Measurements from ENCODE around the gene ATRIP. TPM values are rescaled to one million over a fixed set of nuclear protein-coding genes. Genes with fewer than 3 reads are reported as not detected.

ATRIP gene
- total and polyA plus RNA-seq, 12 donors: 2.2 to 5.4 (median 3.8) TPM

DNA sequence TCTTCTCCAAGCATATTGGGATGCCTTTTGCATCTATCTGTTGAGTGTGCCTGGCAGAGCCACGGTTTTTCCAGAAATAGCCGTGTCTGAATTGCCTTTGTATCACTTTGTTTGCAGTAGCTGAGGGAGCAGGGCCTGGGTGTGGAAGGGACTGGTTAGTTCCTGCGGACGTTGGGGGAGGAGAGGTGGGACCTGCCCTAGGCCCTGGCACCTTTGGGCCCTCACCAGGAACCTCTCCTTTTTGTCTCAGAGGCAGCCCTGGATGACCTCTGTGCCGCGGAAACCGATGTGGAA lies 18.6 kb downstream of the ATRIP start:
- intact Hi-C loops (cut with DNase I): loop anchor here (1.0 to 10.0 kb wide), 11 partner anchors 37 to 220 kb away; partner anchors contain the start of genes SHISA5 (in 3 of the 10), COL7A1 (in 1 of the 10), NCKIPSD (in 1 of the 10) and SLC26A6 (in 1 of the 10)
- TF ChIP-seq, protein P1, sequence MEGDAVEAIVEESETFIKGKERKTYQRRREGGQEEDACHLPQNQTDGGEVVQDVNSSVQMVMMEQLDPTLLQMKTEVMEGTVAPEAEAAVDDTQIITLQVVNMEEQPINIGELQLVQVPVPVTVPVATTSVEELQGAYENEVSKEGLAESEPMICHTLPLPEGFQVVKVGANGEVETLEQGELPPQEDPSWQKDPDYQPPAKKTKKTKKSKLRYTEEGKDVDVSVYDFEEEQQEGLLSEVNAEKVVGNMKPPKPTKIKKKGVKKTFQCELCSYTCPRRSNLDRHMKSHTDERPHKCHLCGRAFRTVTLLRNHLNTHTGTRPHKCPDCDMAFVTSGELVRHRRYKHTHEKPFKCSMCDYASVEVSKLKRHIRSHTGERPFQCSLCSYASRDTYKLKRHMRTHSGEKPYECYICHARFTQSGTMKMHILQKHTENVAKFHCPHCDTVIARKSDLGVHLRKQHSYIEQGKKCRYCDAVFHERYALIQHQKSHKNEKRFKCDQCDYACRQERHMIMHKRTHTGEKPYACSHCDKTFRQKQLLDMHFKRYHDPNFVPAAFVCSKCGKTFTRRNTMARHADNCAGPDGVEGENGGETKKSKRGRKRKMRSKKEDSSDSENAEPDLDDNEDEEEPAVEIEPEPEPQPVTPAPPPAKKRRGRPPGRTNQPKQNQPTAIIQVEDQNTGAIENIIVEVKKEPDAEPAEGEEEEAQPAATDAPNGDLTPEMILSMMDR (IDR thresholded peaks at IDR 0.05): no peak
- 9 to 12% methylated on average over 7 of the region's 7 CpGs for WGBS, 2 donors
- peak in 1 of 8 donors; percentile 7 for ATAC-seq
- Histone ChIP-seq H3K36me3 (peaks cover 0 to 70% (median 13%) of the 10 kb centered on the region in 9 donors), H3K9me3 (no peaks in the 10 kb centered on the region), H3K27me3 (no peaks in the 10 kb centered on the region), H3K27ac (peak overlapping the region; percentile 89 to 99 (median 98)), H3K4me1 (peaks cover 20 to 59% (median 52%) of the 10 kb centered on the region in 9 donors), H3K4me3 (peak overlapping the region in 3 of 10 donors; percentile 63 to 70 (median 69))
- no peak for DNase-seq

DNA sequence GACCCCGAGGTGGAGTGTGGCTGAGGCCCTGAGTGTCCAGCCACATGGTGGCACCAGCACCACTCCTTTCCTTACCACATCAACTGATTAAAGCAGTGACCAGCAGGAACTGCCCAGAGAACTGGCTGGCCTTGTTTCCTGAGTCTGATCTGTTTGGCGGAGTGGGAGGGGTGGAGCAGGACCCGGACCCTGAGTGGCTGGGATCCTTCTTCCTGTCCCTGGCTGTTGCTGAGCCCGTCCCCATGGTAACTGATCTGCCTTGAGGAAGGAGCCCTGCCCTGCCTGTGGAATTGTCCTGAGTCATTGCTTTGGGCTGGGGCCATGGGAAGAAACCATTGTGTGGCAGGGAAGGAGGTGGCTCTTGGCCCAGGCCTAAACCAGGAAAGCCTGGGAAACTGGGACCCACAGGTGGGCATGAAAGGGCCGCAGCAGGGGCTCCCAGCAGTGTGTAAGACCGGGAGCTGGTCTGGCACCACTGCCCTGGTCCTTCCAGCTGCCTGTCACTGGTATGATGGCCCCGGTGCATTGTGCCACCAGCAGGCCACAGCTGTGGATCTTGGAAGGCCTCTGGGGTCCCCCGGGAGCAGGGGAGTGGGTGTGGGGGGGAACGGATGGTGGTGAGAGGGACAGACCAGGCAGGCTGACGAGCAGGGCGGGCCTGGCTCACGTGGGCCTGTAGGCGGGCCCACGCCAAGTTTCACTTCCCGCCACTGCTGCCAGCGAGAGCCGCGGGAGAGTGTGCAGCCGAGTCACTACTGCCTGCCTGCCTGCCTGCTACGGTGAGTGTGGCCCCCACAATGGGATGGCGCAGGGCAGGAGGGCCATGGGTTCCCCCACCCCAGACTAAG lies 19.2 kb downstream of the ATRIP start:
- Histone ChIP-seq H3K9me3 (no peaks in the 10 kb centered on the region), H3K36me3 (peaks cover 0 to 70% (median 7%) of the 10 kb centered on the region in 9 donors), H3K4me1 (peaks cover 22 to 65% (median 57%) of the 10 kb centered on the region in 9 donors), H3K4me3 (peak overlapping the region; percentile 34 to 72 (median 65)), H3K27ac (peak overlapping the region; percentile 89 to 99 (median 98)), H3K27me3 (no peaks in the 10 kb centered on the region)
- intact Hi-C loops (cut with DNase I): loop anchor here (1.0 to 10.0 kb wide), 12 partner anchors 37 to 219 kb away; partner anchors contain the start of genes SHISA5 (in 4 of the 10), COL7A1 (in 1 of the 10), NCKIPSD (in 1 of the 10) and SLC26A6 (in 1 of the 10)
- 18 to 22% methylated on average over 21 of the region's 21 CpGs for WGBS, 2 donors
- DNase-seq: peak; percentile 93 to 99
- TF ChIP-seq, protein P1 (IDR thresholded peaks at IDR 0.05): peak; percentile 56 to 92 (median 73)
- peak; percentile 92 to 96 (median 94) for ATAC-seq

DNA sequence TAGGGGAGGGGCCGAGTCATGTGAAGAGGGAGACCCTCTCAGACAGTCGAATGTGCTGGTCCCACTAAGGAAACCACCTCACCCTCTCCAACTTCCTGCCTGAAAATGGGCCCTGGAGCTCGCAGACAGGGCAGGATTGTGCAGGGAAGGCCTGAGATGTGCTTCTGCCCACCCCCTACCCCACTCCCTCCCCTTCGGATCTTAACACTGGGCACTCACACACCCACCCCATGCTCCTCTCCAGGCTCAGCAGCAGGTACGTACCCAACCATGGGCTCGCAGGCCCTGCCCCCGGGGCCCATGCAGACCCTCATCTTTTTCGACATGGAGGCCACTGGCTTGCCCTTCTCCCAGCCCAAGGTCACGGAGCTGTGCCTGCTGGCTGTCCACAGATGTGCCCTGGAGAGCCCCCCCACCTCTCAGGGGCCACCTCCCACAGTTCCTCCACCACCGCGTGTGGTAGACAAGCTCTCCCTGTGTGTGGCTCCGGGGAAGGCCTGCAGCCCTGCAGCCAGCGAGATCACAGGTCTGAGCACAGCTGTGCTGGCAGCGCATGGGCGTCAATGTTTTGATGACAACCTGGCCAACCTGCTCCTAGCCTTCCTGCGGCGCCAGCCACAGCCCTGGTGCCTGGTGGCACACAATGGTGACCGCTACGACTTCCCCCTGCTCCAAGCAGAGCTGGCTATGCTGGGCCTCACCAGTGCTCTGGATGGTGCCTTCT lies 20.0 kb downstream of the ATRIP start:
- Histone ChIP-seq H3K9me3 (no peaks in the 10 kb centered on the region), H3K4me3 (peak overlapping the region; percentile 34 to 72 (median 65)), H3K4me1 (peaks cover 22 to 73% (median 65%) of the 10 kb centered on the region in 9 donors), H3K36me3 (peaks cover 0 to 68% (median 6%) of the 10 kb centered on the region in 9 donors), H3K27ac (peak overlapping the region; percentile 89 to 99 (median 98)), H3K27me3 (no peaks in the 10 kb centered on the region)
- DNase-seq (peak; percentile 34 to 36), ATAC-seq (peak in 6 of 8 donors; percentile 4 to 24 (median 7))
- intact Hi-C loops (cut with DNase I): loop anchor here in 7 of 10 donors (2.0 to 10.0 kb wide), 7 partner anchors 36 to 218 kb away; partner anchors contain the start of genes SHISA5 (in 3 of the 7), COL7A1 (in 1 of the 7), NCKIPSD (in 1 of the 7) and SLC26A6 (in 1 of the 7)
- TF ChIP-seq, protein P1 (IDR thresholded peaks at IDR 0.05): no peak
- 37 to 40% methylated on average over 19 of the region's 19 CpGs for WGBS, 2 donors

DNA sequence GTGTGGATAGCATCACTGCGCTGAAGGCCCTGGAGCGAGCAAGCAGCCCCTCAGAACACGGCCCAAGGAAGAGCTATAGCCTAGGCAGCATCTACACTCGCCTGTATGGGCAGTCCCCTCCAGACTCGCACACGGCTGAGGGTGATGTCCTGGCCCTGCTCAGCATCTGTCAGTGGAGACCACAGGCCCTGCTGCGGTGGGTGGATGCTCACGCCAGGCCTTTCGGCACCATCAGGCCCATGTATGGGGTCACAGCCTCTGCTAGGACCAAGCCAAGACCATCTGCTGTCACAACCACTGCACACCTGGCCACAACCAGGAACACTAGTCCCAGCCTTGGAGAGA lies 20.5 kb downstream of the ATRIP start:
- intact Hi-C loops (cut with DNase I): loop anchor here in 7 of 10 donors (2.0 to 10.0 kb wide), 7 partner anchors 35 to 218 kb away; partner anchors contain the start of genes SHISA5 (in 3 of the 7), COL7A1 (in 1 of the 7), NCKIPSD (in 1 of the 7) and SLC26A6 (in 1 of the 7)
- 61 to 65% methylated on average over 9 of the region's 9 CpGs for WGBS, 2 donors

More for the DNA sequence above, 20.5 kb downstream of the ATRIP start:
- TF ChIP-seq, protein P1 (IDR thresholded peaks at IDR 0.05): no peak
- Histone ChIP-seq H3K36me3 (peaks cover 0 to 66% (median 6%) of the 10 kb centered on the region in 9 donors), H3K4me3 (peak overlapping the region; percentile 34 to 72 (median 65)), H3K27ac (peak overlapping the region; percentile 89 to 99 (median 98)), H3K27me3 (no peaks in the 10 kb centered on the region), H3K9me3 (no peaks in the 10 kb centered on the region), H3K4me1 (peaks cover 25 to 78% (median 71%) of the 10 kb centered on the region in 9 donors)
- ATAC-seq (no peak), DNase-seq (no peak)
